ENCODE measurements around the gene RPS6KC1.

The RPS6KC1 gene

DNA sequence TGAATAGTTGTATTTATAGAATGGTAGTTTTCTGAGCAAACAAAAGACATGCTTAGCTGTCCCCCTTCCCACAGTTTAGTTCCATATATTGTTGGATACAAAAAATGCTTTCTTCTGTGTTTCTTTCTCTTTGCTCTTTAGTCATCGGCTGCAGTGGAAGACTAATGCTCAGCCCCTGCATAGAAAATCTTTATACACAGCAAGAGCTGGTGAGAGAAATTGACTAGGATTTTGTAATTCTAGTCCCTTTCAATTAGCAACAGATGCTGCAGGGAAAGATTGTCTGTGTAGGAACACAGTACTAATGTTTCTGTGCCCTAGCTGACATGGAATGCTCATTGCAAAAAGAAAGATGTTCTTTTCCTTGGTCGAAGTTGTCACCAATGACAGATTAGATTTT is 200.9 kb downstream of the RPS6KC1 start:
- H3K4me3 ChIP-seq (ENCODE audit: low read depth, low read length): no peak overlapping the region
- TF ChIP-seq, protein P1, sequence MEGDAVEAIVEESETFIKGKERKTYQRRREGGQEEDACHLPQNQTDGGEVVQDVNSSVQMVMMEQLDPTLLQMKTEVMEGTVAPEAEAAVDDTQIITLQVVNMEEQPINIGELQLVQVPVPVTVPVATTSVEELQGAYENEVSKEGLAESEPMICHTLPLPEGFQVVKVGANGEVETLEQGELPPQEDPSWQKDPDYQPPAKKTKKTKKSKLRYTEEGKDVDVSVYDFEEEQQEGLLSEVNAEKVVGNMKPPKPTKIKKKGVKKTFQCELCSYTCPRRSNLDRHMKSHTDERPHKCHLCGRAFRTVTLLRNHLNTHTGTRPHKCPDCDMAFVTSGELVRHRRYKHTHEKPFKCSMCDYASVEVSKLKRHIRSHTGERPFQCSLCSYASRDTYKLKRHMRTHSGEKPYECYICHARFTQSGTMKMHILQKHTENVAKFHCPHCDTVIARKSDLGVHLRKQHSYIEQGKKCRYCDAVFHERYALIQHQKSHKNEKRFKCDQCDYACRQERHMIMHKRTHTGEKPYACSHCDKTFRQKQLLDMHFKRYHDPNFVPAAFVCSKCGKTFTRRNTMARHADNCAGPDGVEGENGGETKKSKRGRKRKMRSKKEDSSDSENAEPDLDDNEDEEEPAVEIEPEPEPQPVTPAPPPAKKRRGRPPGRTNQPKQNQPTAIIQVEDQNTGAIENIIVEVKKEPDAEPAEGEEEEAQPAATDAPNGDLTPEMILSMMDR (IDR thresholded peaks at IDR 0.05; ENCODE audit: insufficient read depth, low read depth, low read length, missing control alignments): no peak
- DNase-seq (ENCODE audit: low read depth): no peak

DNA sequence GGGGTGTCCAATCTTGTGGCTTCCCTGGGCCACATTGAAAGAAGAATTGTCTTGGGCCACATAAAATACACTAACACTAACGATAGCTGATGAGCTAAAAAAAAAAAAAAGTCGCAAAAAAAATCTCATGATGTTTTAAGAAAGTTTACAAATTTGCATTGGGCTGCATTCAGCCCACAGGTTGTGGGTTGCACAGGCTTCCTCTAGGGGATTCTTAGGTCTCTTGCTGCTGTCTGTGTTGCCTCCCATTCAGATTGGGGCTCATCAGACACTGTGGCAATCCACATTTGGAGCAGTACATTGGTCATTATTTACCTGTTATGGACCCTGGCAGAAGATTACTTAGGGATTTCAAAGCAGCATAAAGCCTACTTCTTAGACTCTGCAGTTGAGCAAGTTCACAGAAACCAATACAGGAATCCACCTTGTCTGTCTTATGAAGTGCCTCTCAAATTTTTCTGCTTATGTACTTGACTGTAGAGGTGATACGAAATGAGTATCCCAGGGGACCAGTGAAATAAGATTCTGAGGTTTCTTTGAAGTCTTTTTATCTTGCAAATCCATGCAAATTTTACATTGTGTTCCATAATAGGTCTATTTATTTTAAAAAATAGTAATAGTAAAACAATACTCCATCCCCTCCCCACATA is 205.5 kb downstream of the RPS6KC1 start:
- peak; percentile 29 for DNase-seq (ENCODE audit: low read depth)
- H3K4me3 ChIP-seq (ENCODE audit: low read depth, low read length): no peak overlapping the region
- TF ChIP-seq, protein P1 (IDR thresholded peaks at IDR 0.05; ENCODE audit: insufficient read depth, low read depth, low read length, missing control alignments): no peak

DNA sequence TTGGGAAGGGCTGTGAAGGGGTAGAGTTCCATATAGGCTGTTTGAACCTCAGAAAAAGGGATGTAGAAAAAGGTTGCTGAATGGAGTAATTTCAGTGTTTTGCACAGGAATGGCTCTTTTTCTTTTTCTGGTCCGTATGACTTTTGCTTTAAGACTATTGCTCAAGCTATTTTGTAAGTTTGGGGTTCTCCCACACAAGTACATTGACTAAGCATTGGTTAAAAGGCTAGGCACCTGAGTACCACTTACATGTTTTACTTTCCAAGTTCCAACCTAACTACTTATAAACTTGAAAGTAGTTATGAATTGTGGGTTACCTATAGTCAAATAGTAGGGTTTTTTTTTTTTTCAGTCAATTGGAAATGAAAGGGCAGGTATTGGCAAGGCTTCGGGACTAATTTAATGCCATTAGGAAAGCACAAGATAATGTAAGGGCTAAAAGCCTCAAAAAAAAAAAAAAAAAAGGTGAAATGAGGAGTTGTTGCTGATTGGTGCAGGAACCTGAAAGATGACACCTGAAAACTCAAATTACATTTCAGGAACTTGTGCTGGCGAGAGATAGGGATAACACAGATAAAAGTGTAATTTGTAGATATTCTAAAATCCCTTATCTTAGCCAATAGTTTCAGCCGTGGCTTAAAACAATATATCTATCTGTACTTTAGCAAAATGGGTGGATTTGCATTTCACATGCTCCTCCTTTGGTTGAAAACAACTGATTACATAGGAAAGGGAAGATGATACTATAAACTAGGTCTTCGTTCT is 209.5 kb downstream of the RPS6KC1 start:
- TF ChIP-seq, protein P1 (IDR thresholded peaks at IDR 0.05; ENCODE audit: insufficient read depth, low read depth, low read length, missing control alignments): no peak
- DNase-seq (ENCODE audit: low read depth): no peak
- H3K4me3 ChIP-seq (ENCODE audit: low read depth, low read length): no peak overlapping the region

DNA sequence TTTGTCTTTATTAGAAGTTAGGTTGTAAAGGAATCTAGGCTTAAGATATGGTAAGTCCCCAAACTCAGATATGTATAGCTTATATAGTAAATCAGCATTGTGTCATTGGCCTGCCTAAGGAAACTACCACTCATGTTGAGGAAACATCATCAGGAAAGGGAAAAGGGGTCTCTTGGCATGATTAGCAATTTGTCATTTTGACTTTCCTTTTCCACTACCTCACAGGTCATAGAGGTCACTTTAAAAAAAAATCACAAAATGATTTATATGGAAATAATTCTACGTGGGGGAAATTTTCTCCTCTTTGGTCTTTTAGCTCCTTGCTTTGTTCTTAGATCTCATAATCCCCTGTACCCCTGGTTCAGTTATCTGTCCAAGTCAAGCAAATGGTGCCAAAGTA is 213.5 kb downstream of the RPS6KC1 start:
- H3K4me3 ChIP-seq (ENCODE audit: low read depth, low read length): no peak overlapping the region
- DNase-seq (ENCODE audit: low read depth): no peak
- TF ChIP-seq, protein P1 (IDR thresholded peaks at IDR 0.05; ENCODE audit: insufficient read depth, low read depth, low read length, missing control alignments): no peak

DNA sequence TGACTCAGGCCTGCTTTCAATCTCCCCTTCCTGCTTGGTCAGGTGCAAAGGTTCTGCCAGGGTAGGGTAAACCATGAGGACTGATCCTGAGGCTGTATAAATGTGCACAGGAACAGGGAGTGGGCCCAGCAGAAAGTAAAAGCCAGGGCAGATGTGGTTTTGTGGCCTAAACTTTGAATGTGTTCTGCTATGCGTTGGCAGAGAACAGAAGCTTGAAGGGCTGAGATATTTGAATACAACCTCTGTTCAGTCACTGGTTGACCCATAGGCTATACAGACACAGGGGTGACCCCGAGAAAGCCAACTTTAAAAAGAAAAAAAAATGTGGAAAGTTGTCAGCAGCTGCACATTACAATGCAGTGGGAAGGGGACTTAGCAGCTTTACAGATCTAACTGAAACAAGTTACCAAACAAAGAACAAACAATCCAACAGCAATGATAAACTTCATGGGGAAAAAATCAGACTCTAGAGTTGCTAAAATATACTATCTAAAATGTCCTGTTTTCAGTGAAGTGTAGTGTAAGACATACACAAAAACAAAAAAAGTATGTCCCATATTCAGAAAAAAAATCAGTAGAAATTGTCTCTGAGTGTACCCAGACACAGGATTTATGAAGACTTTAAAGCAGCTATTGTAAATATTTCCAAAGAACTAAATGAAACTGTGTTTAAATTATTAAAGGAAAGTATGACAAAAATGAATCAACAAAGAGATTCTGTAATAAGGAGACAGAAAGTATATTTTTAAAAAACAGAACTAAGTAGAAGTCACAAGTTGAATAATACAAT is 216.1 kb downstream of the RPS6KC1 start:
- H3K4me3 ChIP-seq (ENCODE audit: low read depth, low read length): no peak overlapping the region
- peak; percentile 49 for DNase-seq (ENCODE audit: low read depth)
- TF ChIP-seq, protein P1 (IDR thresholded peaks at IDR 0.05; ENCODE audit: insufficient read depth, low read depth, low read length, missing control alignments): no peak

DNA sequence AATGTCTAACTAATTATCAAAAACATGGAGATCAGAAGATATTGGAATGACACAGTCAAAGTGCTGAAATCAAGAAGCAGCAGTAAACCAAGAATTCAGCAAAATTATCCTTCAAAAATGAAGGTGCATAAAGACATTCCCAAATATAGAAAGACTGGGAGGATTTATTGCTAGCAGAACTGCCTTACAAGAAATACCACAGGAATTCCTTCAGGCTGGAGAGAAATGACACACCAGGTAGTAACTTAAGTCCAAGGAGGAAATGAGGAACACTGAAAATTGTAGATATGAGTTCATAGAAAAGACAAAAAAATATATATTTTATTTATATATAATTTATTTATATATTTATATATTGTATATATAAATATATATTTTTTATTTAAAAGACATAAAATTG is 217.2 kb downstream of the RPS6KC1 start:
- H3K4me3 ChIP-seq (ENCODE audit: low read depth, low read length): no peak overlapping the region
- DNase-seq (ENCODE audit: low read depth): no peak
- TF ChIP-seq, protein P1 (IDR thresholded peaks at IDR 0.05; ENCODE audit: insufficient read depth, low read depth, low read length, missing control alignments): no peak

Measured in GM12865 (cell line).